Heart left ventricle (tissue), 13 donors: ENCODE results near the gene WDR90.

Experiments
- POLR2A ChIP-seq, 2 donors: fragments of 450-650 bp; IDR thresholded peaks; one replicate each; pipeline ENCODE4 v1.6.1; 2017; ENCODE audit warnings: antibody characterized with exemption in 2 of 2, mild to moderate bottlenecking in 2 of 2, moderate library complexity in 2 of 2
- TF ChIP-seq, protein P1 (sequence below), 12 donors: fragments of 200-600 bp; sonication (generic) in 4 of 12; IDR thresholded peaks; one replicate each; pipeline versions ENCODE4 v1.5.0 to v1.8.0; 2018 to 2022; ENCODE audit warnings: antibody characterized with exemption in 12 of 12, mild to moderate bottlenecking in 5 of 12
- donor health status: ischemic (EF 13 %, LVEDD 7.1; RV severe dilation, severe dysfunction).
- donor health status: DM: no; HTN: yes; CAD: no.
- donor health status: DM: no; HTN: no; CAD: no.
- donor health status: ischemic (EF 25% LVEDD 6.9; RV normal size, moderate dysfunction).
- donor health status: ischemic (EF 25% LVEDD 5.7; RV mildly dilated, moderate dysfunction).
- donor health status: ischemic (EF 35%, LVEDD 5.7; RV mildly dilated, moderate dysfunction).
- donor health status: nonischemic (EF 11% LVEDD 7.7; RV severe dilation, severe dysfunction).
- donor health status: DM: yes; HTN: yes; CAD: no.
- donor health status: PGD.
- donor health status: ischemic (EF 29% LVEDD 5.4; RV normal size, mild dysfunction).
- donor health status: nonischemic (EF 23%, LVEDD 6.1; RV moderate dilation, normal function).

DNA sequence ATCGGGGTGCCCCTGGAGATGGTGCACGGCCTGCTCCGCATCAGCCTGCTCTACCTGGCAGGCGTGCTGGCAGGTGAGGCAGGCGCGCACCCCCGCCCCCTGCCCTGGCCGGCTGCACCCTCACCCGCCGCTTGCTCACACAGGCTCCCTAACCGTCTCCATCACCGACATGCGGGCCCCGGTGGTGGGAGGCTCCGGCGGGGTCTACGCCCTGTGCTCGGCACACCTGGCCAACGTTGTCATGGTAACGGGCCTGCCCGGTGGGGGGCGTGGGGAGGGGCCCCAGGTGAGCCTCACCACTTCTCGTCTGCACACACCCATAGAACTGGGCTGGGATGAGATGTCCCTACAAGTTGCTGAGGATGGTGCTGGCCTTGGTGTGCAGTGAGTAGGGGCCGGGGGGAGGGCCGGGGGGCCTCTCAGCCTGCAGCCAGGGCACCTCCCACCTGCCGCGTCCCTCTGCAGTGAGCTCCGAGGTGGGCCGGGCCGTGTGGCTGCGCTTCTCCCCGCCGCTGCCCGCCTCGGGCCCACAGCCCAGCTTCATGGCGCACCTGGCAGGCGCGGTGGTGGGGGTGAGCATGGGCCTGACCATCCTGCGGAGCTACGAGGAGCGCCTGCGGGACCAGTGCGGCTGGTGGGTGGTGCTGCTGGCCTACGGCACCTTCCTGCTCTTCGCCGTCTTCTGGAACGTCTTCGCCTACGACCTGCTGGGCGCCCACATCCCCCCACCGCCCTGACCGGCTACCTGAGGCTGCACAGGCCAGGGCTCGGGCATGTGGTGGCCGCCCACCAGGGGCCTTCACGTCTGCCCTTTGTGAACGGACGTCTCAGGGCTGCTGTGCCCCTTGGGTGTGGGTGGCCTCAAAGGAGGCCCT is 28.4 kb downstream of the WDR90 start:
- TF ChIP-seq, protein P1, sequence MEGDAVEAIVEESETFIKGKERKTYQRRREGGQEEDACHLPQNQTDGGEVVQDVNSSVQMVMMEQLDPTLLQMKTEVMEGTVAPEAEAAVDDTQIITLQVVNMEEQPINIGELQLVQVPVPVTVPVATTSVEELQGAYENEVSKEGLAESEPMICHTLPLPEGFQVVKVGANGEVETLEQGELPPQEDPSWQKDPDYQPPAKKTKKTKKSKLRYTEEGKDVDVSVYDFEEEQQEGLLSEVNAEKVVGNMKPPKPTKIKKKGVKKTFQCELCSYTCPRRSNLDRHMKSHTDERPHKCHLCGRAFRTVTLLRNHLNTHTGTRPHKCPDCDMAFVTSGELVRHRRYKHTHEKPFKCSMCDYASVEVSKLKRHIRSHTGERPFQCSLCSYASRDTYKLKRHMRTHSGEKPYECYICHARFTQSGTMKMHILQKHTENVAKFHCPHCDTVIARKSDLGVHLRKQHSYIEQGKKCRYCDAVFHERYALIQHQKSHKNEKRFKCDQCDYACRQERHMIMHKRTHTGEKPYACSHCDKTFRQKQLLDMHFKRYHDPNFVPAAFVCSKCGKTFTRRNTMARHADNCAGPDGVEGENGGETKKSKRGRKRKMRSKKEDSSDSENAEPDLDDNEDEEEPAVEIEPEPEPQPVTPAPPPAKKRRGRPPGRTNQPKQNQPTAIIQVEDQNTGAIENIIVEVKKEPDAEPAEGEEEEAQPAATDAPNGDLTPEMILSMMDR (IDR thresholded peaks at IDR 0.05) = no peak
- no peak for TF ChIP-seq POLR2A (IDR thresholded peaks at IDR 0.05)
